ENCODE results near the gene HCFC1. TPM values are rescaled to one million over a fixed set of nuclear protein-coding genes. Genes with fewer than 3 reads are reported as not detected.

The HCFC1 gene
- polyA plus RNA-seq, 2 of the 4 experiments (the other 2 are of a cell fraction), result 4.4 to 33.3 TPM

- FAIRE-seq (no peak), ATAC-seq (no peak), DNase-seq (ENCODE audit: low read depth in 1 of 2, low spot score in 1 of 2) (no peak)
- TF ChIP-seq POLR2AphosphoS2 (conservative IDR thresholded peaks at IDR 0.05; ENCODE audit: low read length) (no peak), CBX8 (IDR thresholded peaks at IDR 0.05) (no peak), CTCF (IDR thresholded peaks at IDR 0.05) (no peak), NPAS2 (CRISPR knock-in tag; IDR thresholded peaks at IDR 0.05; ENCODE audit: borderline replicate concordance) (no peak), SMC3 (IDR thresholded peaks at IDR 0.05) (no peak), TP53 (CRISPR knock-in tag; IDR thresholded peaks at IDR 0.05) (no peak), RNF2 (IDR thresholded peaks at IDR 0.05; ENCODE audit: borderline replicate concordance, low read depth) (no peak), EP300 (IDR thresholded peaks at IDR 0.05) (no peak), NR3C1 (IDR thresholded peaks at IDR 0.05) (no peak), NFE2L2 (conservative IDR thresholded peaks at IDR 0.05; ENCODE audit: low read length) (no peak), E2F6 (IDR thresholded peaks at IDR 0.05; ENCODE audit: borderline replicate concordance, low read depth) (no peak), POLR2A (IDR thresholded peaks at IDR 0.05; ENCODE audit: low read length) (no peak), ZSCAN20 (CRISPR knock-in tag; IDR thresholded peaks at IDR 0.05) (no peak), HES2 (IDR thresholded peaks at IDR 0.05) (no peak), ZNF302 (CRISPR knock-in tag; IDR thresholded peaks at IDR 0.05) (no peak), HMGXB4 (CRISPR knock-in tag; IDR thresholded peaks at IDR 0.05; ENCODE audit: borderline replicate concordance) (no peak)
- Histone ChIP-seq H3K4me3 (no peak overlapping the region), H3K4me1 (peaks cover 18% of the 10 kb centered on the region), H3K4me2 (0 out of 3 replicates have a peak overlapping the region, but pooled peaks have one; percentile 99), H3K27ac (no peak overlapping the region), H3K9me3 (no peaks in the 10 kb centered on the region)
- WGBS (ENCODE audit: missing lambda C conversion rate), result 89% methylated on average over 12 of the region's 16 CpGs
- ChIA-PET CTCF (interaction anchor here (0.9 to 4.5 kb wide), 5 partner anchors 15 to 203 kb away, joined by 3 to 36 read pairs (median 4); partner anchors contain the start of gene PLXNB3), POLR2A (interaction anchor here (1.5 kb wide), 1 partner anchor 40 kb away, joined by 4 read pairs; no protein-coding TSS in a partner anchor)
Observed at GRCh38 chrX:153967536-153968224, 3.9 kb downstream of the HCFC1 start.

- ATAC-seq (no peak), FAIRE-seq (peak; percentile 13), DNase-seq (ENCODE audit: low read depth in 1 of 2, low spot score in 1 of 2) (no peak)
- Histone ChIP-seq H3K9me3 (no peaks in the 10 kb centered on the region), H3K27ac (0 out of 6 replicates have a peak overlapping the region, but pooled peaks of 1 of the 2 experiments have one; percentile 10), H3K4me2 (no peak overlapping the region), H3K4me1 (peaks cover 18% of the 10 kb centered on the region), H3K4me3 (no peak overlapping the region)
- TF ChIP-seq HDAC2 (IDR thresholded peaks at IDR 0.05) (no peak), SREBF2 (IDR thresholded peaks at IDR 0.05) (no peak), RNF2 (IDR thresholded peaks at IDR 0.05; ENCODE audit: borderline replicate concordance, low read depth) (no peak), RFX5 (IDR thresholded peaks at IDR 0.05) (no peak), CTCF (IDR thresholded peaks at IDR 0.05) (no peak), PBX3 (IDR thresholded peaks at IDR 0.05) (no peak), POLR2AphosphoS2 (conservative IDR thresholded peaks at IDR 0.05; ENCODE audit: low read length) (no peak)
- ChIA-PET POLR2A (interaction anchor here (1.5 kb wide), 1 partner anchor 39 kb away, joined by 4 read pairs; no protein-coding TSS in a partner anchor), CTCF (interaction anchor here (0.9 to 4.5 kb wide), 7 partner anchors 14 to 358 kb away, joined by 3 to 36 read pairs (median 4); partner anchors contain the start of gene PLXNB3)
- WGBS (ENCODE audit: missing lambda C conversion rate), result 91% methylated on average over 12 of the region's 14 CpGs
Observed at GRCh38 chrX:153966841-153967535, 4.6 kb downstream of the HCFC1 start.

Data from A549 (cell line).